Activated T-cell treated with anti-CD3 and anti-CD28 coated beads, Interleukin-2, amount 50 U/mL, for 72 hours (primary cell): Measurements from ENCODE around the gene CLMP. TPM values are rescaled to one million over a fixed set of nuclear protein-coding genes. Genes with fewer than 3 reads are reported as not detected.
"Not testable (repeated sequence)": the region's sequence is repeated elsewhere in the genome, so short reads cannot be mapped to it uniquely, and the experiment has no call there.

Source experiments
- ATAC-seq, 2 donors: fragments of 150-1000 bp; cut with Tn5 transposase; replicated peaks in 1 of 2; 2 replicates each; pipeline ENCODE4 v1.10.0; 2021; ENCODE audit warnings: moderate library complexity in 2 of 2, mild to moderate bottlenecking in 1 of 2
- DNase-seq, 2 donors: peaks; one replicate each; pipeline ENCODE4 v3.0.0; 2021 to 2022; ENCODE audit warnings: mixed read lengths in 1 of 2
- H3K27ac Mint-ChIP-seq: one replicate; pipeline ENCODE4 v1.8.0; 2022; ENCODE audit warnings: mild to moderate bottlenecking, moderate library complexity, mixed read lengths
- H3K27me3 Mint-ChIP-seq: one replicate; pipeline ENCODE4 v1.8.0; 2022; ENCODE audit warnings: low read depth, mixed read lengths
- H3K36me3 Mint-ChIP-seq, 2 donors: one replicate each; pipeline ENCODE4 v1.8.0; 2022; ENCODE audit warnings: mixed read lengths in 2 of 2, mild to moderate bottlenecking in 1 of 2; ENCODE audit not compliant: insufficient read depth in 2 of 2
- H3K4me1 Mint-ChIP-seq: one replicate; pipeline ENCODE4 v1.8.0; 2022; ENCODE audit warnings: low read depth, mixed read lengths
- H3K4me3 Mint-ChIP-seq, 2 donors: one replicate each; pipeline ENCODE4 v1.8.0; 2022; ENCODE audit warnings: mild to moderate bottlenecking in 2 of 2, mixed read lengths in 2 of 2, moderate library complexity in 2 of 2
- H3K9me3 Mint-ChIP-seq, 2 donors: one replicate each; pipeline ENCODE4 v1.8.0; 2022; ENCODE audit warnings: mixed read lengths in 2 of 2
- total RNA-seq, 2 donors: library from RNA; stranded (reverse); gene quantifications; one replicate each; pipeline ENCODE4 v1.2.3, GENCODE V29; 2022

CLMP gene
- total RNA-seq, 2 donors from 2014 or later, result 0.17 to 0.19 TPM

DNA sequence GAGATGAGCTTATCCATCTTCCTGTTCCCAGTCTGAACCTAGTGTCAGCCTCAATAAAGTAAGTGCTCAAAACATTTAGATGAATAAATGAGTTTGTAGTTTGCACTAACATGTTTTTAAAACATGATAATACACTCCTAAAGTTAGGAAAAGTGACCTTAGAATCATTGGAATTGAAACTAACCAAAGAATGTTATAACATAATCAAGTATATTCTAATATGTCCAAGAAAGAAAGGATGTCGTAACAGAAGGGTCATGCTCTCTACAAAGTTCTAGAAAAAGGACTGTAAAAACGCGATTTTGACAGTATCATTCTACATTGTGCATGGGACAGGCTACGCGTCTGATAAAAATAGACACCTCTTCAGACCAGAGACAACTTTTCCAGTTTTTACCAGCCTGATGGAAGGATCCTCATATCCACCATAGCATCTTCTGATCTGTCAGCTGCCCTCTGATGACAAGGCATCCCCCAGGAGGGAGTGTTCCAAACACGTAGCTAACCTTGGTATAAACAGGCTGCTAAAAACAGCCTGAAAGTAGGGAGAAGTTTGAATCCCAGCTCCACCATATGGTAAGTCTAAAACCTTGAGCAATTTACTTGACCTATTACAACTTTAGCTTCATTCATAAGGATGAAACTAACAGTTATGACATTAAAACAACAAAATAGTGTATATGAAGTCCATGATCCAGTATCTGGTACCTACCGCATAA lies 30.2 kb downstream of the CLMP start:
- Mint-ChIP-seq H3K27ac (no peak overlapping the region), H3K4me3 (no peak overlapping the region), H3K9me3 (no peaks in the 10 kb centered on the region), H3K4me1 (peaks cover under 1% of the 10 kb centered on the region), H3K36me3 (no peaks in the 10 kb centered on the region), H3K27me3 (no peaks in the 10 kb centered on the region)
- ATAC-seq (no peak), DNase-seq (no peak)

DNA sequence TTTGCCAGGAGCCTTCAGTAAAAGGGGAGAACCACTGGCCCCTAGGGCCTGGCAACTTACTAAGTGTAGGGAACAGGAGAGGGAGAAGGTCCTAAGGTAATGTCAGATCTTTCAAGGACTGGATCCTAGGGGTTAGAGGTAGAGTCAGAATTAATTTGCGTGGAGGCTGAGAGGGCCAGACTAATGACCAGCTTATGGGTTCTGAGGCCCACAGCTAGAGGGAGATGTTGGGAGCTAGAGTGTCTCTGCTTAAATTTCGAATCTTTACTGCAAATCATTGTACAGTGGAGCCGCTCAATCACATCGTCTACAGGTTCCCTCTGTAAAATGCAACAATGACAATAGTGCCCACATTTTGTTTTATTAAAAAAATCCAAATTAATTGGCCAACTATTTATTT lies 31.4 kb downstream of the CLMP start:
- H3K4me1 Mint-ChIP-seq, result peaks cover 13% of the 10 kb centered on the region
- no peak overlapping the region for H3K27ac Mint-ChIP-seq
- ATAC-seq (no peak), DNase-seq (no peak)
- H3K4me3 Mint-ChIP-seq, result no peak overlapping the region
- no peaks in the 10 kb centered on the region for H3K9me3 Mint-ChIP-seq
- no peaks in the 10 kb centered on the region for H3K36me3 Mint-ChIP-seq
- H3K27me3 Mint-ChIP-seq, result no peaks in the 10 kb centered on the region

DNA sequence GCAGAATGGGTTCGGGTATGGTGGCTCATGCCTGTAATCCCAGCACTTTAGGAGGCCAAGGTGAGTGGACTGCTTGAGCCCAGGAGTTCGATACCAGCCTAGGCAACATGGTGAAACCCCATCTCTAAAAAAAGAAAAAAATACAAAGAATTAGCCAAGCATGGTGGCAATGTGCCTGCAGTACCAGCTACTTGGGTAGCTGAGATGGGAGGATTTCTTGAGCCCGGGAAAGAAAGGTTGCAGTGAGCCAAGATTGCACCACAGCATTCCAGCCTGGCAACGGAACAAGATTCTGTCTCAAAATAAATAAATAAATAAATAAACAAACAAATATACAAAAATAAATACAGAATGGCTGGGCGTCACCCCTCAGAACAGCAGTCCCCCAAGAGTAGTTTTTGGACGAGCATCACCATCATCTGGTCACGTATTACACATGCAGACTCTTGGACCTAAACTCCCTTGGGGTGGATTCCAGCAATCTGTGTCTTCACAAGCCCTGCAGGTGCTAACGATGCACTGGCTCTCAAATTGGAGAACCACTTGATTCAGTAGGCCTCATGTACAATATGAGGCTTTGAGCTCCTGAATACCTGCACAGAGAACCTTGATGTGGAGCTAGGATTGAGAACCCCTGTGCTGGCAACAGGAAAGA lies 33.5 kb downstream of the CLMP start:
- Mint-ChIP-seq H3K27ac (no peak overlapping the region), H3K9me3 (no peaks in the 10 kb centered on the region), H3K4me1 (peaks cover 13% of the 10 kb centered on the region), H3K27me3 (no peaks in the 10 kb centered on the region), H3K36me3 (no peaks in the 10 kb centered on the region), H3K4me3 (no peak overlapping the region)
- DNase-seq, result no peak
- ATAC-seq, result no peak

DNA sequence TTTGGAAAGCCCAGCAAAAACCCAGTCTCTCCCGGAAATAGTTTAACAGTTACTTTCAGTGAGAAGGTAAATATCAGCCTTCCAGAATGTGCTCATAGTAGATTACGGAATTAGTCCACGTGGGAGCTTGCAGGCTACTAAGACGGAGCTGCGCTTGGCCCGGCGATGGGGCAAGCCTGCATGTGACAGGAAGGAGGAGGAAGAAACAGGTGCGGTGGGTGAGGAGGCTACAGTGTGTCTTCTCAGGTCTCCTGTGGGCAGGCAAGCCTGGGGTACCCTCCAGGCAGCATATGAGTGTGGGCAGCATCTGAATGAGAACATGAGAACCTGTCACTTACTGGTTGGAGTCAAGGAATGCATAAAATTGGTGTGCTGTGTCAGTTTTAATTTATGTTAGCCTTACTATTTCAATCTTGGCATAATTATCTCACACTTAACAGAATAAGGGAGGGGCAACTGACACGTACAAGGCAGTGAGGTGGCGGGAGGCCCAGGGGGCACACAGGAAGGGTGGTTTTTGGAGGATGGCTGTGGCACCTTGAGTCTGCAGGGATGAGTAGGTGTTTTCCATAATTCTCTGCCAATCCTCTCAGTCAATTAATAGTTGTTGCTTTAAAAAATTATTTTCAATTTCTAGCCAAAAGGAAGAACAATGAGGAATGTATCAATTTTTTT lies 35.7 kb downstream of the CLMP start:
- DNase-seq (peak; percentile 11 to 18), ATAC-seq (peak; percentile 44 to 63)
- Mint-ChIP-seq H3K27ac (peak overlapping the region; percentile 6), H3K36me3 (no peaks in the 10 kb centered on the region), H3K27me3 (no peaks in the 10 kb centered on the region), H3K9me3 (no peaks in the 10 kb centered on the region), H3K4me3 (peak overlapping the region in 1 of 2 donors; percentile 4), H3K4me1 (peaks cover 13% of the 10 kb centered on the region)

DNA sequence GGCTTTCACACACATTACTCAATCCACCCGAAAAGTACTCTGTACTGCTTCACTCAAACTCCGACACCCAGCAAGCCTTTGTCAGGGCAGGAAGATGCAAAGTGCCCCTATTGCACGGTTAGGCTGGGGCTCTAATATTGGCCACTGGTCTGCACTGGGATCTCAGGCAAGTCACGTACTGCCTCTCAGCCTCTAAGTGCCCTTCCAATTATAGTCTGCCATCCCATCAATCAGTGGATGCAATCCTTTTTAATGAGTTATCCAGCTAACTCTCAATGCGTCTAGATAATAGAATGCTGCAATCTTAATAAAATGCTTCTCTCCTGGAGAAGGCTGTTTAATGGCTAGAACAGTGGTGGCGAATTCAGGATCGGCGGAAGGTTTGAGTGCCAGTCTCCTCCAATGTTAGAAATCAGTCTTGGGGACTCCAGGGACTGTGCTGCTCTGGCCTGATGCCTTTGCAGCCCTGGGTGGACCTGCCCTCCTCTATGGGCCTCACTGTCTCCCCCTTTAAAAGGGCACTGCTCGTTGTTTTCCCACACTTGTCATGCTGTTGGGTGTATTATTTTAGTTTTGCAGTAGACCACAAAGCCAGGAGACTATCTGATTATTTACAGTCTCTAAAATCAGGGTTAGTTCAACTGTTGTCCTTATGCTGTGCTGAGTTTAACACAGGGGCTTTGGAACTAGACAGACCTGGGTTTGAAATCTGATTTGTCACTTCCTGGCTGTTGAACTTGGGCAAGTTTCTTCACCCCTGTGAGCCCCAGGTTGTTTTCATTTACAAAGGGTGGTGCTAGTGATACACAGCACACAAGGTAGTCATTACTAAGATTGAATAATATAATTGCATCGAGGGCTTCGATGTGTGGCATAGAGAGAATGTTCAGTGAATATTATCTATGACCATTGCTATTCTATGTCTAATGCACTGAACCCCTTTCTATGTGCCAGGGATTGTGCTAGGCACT lies 36.7 kb downstream of the CLMP start:
- DNase-seq (no peak), ATAC-seq (peak in 1 of 2 donors; percentile 21)
- H3K27ac Mint-ChIP-seq, result no peak overlapping the region

DNA sequence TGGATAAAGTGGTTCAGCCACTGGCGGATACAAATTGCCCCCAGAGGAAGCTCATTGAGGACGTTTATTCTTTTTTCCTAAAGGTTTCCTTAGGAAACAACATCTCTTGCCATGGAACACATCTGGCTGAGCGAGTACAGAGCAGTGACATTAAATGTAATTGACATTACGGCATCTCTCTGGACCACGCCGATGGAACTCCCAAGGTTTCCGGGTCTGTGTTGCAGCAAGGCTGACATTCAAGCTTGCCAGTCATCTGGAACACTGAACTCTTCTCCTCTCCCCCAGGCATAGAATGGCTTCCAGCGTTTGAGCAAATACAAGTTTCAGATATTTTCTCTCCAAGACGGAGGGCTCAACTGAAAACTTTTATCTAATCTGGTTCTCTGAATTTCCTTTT lies 42.1 kb downstream of the CLMP start:
- Mint-ChIP-seq H3K27me3 (no peaks in the 10 kb centered on the region), H3K36me3 (no peaks in the 10 kb centered on the region), H3K4me1 (no peaks in the 10 kb centered on the region), H3K4me3 (no peak overlapping the region), H3K27ac (no peak overlapping the region), H3K9me3 (no peaks in the 10 kb centered on the region)
- ATAC-seq (no peak), DNase-seq (no peak)

More for the DNA sequence above, 36.7 kb downstream of the CLMP start:
- Mint-ChIP-seq H3K27me3 (no peaks in the 10 kb centered on the region), H3K9me3 (no peaks in the 10 kb centered on the region), H3K4me1 (peaks cover 13% of the 10 kb centered on the region), H3K4me3 (no peak overlapping the region), H3K36me3 (no peaks in the 10 kb centered on the region)

DNA sequence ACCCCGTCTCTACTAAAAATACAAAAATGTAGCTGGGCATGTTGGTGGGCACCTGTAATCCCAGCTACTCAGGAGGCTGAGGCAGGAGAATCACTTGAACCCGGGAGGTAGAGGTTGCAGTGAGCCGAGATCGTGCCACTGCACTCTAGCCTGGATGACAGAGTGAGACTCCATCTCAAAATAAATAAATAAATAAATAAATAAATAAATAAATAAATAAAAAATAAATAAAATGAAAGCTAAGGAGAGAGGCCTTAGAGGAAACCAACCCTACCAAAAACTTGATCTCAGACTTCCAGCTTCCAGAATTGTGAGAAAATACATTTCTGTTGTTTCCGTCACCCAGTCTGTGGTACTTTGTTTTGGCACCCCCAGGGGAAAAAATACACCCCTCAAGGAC lies 42.7 kb downstream of the CLMP start:
- not testable (repeated sequence) for H3K27ac Mint-ChIP-seq, H3K4me3 Mint-ChIP-seq, ATAC-seq, H3K27me3 Mint-ChIP-seq, H3K4me1 Mint-ChIP-seq, H3K9me3 Mint-ChIP-seq, H3K36me3 Mint-ChIP-seq, DNase-seq

DNA sequence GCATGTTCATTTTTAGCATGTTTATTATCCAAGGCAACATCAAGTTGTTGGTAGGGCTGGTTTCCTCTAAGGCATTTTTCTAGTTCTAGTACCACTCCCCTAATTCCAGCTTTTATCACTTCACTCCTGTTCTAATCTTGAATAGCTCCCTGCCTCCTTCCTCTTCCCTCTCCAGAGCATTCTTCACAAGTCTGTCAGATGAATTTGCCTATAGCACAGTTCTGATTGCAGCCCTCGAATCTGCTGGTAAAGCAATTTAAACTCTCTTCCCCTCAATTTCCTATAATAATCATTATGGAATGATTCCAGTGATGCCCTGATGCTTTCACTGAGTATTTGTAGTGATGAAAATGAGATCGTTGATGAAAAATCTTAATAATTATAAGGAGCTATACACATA lies 43.3 kb downstream of the CLMP start:
- ATAC-seq, result no peak
- Mint-ChIP-seq H3K9me3 (no peaks in the 10 kb centered on the region), H3K27me3 (no peaks in the 10 kb centered on the region), H3K27ac (no peak overlapping the region), H3K36me3 (no peaks in the 10 kb centered on the region), H3K4me3 (no peak overlapping the region), H3K4me1 (no peaks in the 10 kb centered on the region)
- DNase-seq, result no peak

DNA sequence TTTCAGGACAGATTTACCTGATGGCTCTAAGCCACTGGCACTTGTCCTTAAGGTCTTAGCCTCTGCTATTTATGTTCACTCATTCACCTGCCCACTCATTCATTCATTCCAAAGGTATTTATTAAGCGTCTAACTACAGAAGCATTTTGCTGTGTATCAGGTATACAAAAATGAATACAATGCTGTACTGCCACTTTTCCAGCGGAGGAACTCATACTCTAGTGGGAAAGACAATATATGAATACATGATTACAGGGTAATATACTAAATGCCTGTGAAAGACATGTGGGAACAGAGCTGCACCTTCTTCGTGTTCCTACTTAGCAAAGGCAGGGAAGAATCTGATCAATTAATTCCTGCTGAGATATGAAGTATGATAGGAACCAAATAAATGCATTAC lies 43.7 kb downstream of the CLMP start:
- no peak for DNase-seq
- no peak overlapping the region for H3K27ac Mint-ChIP-seq
- ATAC-seq, result no peak
- H3K9me3 Mint-ChIP-seq, result no peaks in the 10 kb centered on the region
- no peaks in the 10 kb centered on the region for H3K36me3 Mint-ChIP-seq
- H3K4me3 Mint-ChIP-seq, result no peak overlapping the region
- H3K4me1 Mint-ChIP-seq, result no peaks in the 10 kb centered on the region
- H3K27me3 Mint-ChIP-seq, result no peaks in the 10 kb centered on the region

DNA sequence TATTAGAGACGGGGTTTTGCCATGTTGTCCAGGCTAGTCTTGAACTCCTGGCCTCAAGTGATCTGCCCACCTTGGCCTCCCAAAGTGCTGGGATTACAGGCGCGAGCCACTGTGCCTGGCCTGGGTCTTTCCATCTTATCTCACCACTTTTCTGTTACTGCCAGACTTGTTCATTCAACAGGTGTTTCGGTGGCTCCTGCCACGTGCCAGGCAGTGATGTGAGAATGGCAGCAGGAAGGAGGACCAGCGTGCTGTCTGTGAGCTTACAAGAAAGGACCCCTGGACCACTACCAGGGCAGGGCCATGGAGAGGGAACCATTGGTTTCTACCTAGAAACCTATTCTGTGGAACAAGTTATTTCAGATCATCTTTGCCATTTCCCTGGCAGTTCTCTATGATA lies 44.2 kb downstream of the CLMP start:
- H3K27ac Mint-ChIP-seq, result no peak overlapping the region
- H3K36me3 Mint-ChIP-seq, result no peaks in the 10 kb centered on the region
- DNase-seq (no peak), ATAC-seq (no peak)
- H3K27me3 Mint-ChIP-seq, result no peaks in the 10 kb centered on the region
- H3K4me3 Mint-ChIP-seq, result no peak overlapping the region
- H3K4me1 Mint-ChIP-seq, result no peaks in the 10 kb centered on the region
- no peaks in the 10 kb centered on the region for H3K9me3 Mint-ChIP-seq

DNA sequence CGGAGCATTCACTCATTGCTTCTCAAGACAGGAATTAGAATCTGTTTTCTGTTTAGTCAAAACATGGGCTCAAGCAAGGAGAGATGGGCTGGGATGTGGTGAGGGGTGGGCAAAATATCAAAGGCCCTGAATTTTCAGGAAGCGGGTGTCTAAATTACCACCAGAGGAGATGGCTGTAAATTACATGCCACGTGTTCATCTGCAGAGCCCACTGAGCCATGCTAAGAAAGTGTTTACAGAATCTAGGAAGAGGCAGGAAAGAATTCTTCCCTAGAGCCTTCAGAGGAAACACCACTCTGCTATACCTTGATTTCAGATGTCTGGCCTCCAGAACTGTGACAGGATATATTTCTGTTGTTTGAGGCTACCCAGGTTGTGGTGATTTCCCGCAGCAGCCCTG lies 46.1 kb downstream of the CLMP start:
- Mint-ChIP-seq H3K36me3 (no peaks in the 10 kb centered on the region), H3K27me3 (no peaks in the 10 kb centered on the region), H3K4me3 (no peak overlapping the region), H3K9me3 (no peaks in the 10 kb centered on the region), H3K27ac (no peak overlapping the region), H3K4me1 (no peaks in the 10 kb centered on the region)
- ATAC-seq (no peak), DNase-seq (no peak)

DNA sequence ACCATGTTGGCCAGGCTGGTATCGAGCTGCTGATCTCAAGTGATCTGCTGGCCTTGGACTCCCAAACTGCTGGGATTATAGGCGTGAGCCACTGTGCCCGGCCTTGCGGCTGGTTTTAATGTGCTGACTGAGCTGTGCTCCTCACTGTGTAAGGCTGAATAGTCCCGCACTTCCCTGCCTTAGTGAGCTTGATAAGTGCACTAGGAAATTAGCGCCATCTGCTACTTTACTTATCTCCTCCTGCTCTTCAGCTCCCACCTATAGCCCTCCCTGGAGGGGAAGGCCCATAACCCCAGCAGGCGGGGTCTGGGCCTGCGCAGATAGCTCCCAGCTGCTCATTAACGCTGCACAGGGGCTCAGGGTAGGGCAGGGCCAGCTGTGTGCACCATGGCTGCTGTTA lies 49.4 kb downstream of the CLMP start:
- no peak for ATAC-seq
- no peaks in the 10 kb centered on the region for H3K27me3 Mint-ChIP-seq
- no peak overlapping the region for H3K27ac Mint-ChIP-seq
- H3K4me3 Mint-ChIP-seq, result no peak overlapping the region
- no peaks in the 10 kb centered on the region for H3K36me3 Mint-ChIP-seq
- no peaks in the 10 kb centered on the region for H3K9me3 Mint-ChIP-seq
- no peak for DNase-seq
- H3K4me1 Mint-ChIP-seq, result no peaks in the 10 kb centered on the region

DNA sequence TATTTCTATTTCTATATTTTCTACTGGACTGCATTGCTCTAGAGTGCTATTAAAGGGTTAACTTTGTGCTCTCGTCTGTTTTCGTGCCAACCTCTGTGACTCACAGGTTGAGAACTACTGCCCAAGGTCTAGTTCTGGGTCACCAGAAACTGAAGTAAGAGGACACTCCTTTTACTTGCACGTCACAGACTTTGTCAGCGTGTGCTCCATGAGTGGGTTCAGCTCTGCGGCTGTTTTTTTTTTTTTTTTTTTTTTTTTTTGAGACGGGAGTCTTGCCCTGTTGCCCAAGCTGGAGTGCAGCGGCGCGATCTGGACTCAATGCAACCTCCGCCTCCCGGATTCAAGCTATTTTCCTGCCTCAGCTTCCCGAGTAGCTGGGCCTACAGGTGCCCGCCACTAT lies 49.8 kb downstream of the CLMP start:
- DNase-seq (no peak), ATAC-seq (no peak)
- H3K36me3 Mint-ChIP-seq, result no peaks in the 10 kb centered on the region
- H3K27me3 Mint-ChIP-seq, result no peaks in the 10 kb centered on the region
- no peak overlapping the region for H3K27ac Mint-ChIP-seq
- H3K9me3 Mint-ChIP-seq, result no peaks in the 10 kb centered on the region
- H3K4me3 Mint-ChIP-seq, result no peak overlapping the region
- H3K4me1 Mint-ChIP-seq, result no peaks in the 10 kb centered on the region
